ENCODE data around the gene NXPE4.

Gene NXPE4

GRCh38 chr11:114598461-114598860 is 2.9 kb upstream of the NXPE4 start:
- no peaks in the 10 kb centered on the region for H3K27me3 ChIP-seq (ENCODE audit: control insufficient read depth, insufficient read depth, low read length)
- WGBS (ENCODE audit: insufficient coverage, insufficient read length) = no CpG with 5 or more reads among the region's 1 CpG
- H3K27ac ChIP-seq (ENCODE audit: low read length) = no peak overlapping the region
- no peak overlapping the region for H3K4me3 ChIP-seq (ENCODE audit: low read length)
- H3K4me1 ChIP-seq (ENCODE audit: control insufficient read depth, insufficient read depth, low read length) = no peaks in the 10 kb centered on the region
- no peaks in the 10 kb centered on the region for H3K9me3 ChIP-seq (ENCODE audit: control insufficient read depth, insufficient read depth, low read length)
- no peaks in the 10 kb centered on the region for H3K36me3 ChIP-seq (ENCODE audit: control insufficient read depth, insufficient read depth, low read length)
- no peak for DNase-seq (ENCODE audit: low read depth, low spot score)

- Histone ChIP-seq H3K9me3 (ENCODE audit: control insufficient read depth, insufficient read depth, low read length) (no peaks in the 10 kb centered on the region), H3K4me1 (ENCODE audit: control insufficient read depth, insufficient read depth, low read length) (no peaks in the 10 kb centered on the region), H3K27ac (ENCODE audit: low read length) (no peak overlapping the region), H3K36me3 (ENCODE audit: control insufficient read depth, insufficient read depth, low read length) (no peaks in the 10 kb centered on the region), H3K27me3 (ENCODE audit: control insufficient read depth, insufficient read depth, low read length) (no peaks in the 10 kb centered on the region), H3K4me3 (ENCODE audit: low read length) (no peak overlapping the region)
- WGBS (ENCODE audit: insufficient coverage, insufficient read length) = no CpG with 5 or more reads among the region's 1 CpG
- no peak for DNase-seq (ENCODE audit: low read depth, low spot score)
Measured at GRCh38 chr11:114596175-114596919, 761 bp upstream of the NXPE4 start.

- Histone ChIP-seq H3K9me3 (ENCODE audit: control insufficient read depth, insufficient read depth, low read length) (no peaks in the 10 kb centered on the region), H3K27me3 (ENCODE audit: control insufficient read depth, insufficient read depth, low read length) (no peaks in the 10 kb centered on the region), H3K4me3 (ENCODE audit: low read length) (no peak overlapping the region), H3K27ac (ENCODE audit: low read length) (no peak overlapping the region), H3K4me1 (ENCODE audit: control insufficient read depth, insufficient read depth, low read length) (no peaks in the 10 kb centered on the region), H3K36me3 (ENCODE audit: control insufficient read depth, insufficient read depth, low read length) (no peaks in the 10 kb centered on the region)
- WGBS (ENCODE audit: insufficient coverage, insufficient read length) = no CpG with 5 or more reads among the region's 3 CpGs
- no peak for DNase-seq (ENCODE audit: low read depth, low spot score)
Measured at GRCh38 chr11:114594703-114595102, 883 bp downstream of the NXPE4 start.

- DNase-seq (ENCODE audit: low read depth, low spot score) = no peak
- no peaks in the 10 kb centered on the region; the same call in 1 of the 2 replicates for H3K9me3 ChIP-seq (ENCODE audit: control insufficient read depth, insufficient read depth, low read length)
- H3K27me3 ChIP-seq (ENCODE audit: control insufficient read depth, insufficient read depth, low read length) = no peaks in the 10 kb centered on the region
- H3K4me1 ChIP-seq (ENCODE audit: control insufficient read depth, insufficient read depth, low read length) = no peaks in the 10 kb centered on the region
- H3K36me3 ChIP-seq (ENCODE audit: control insufficient read depth, insufficient read depth, low read length) = no peaks in the 10 kb centered on the region
- H3K27ac ChIP-seq (ENCODE audit: low read length) = no peak overlapping the region
- no CpG with 5 or more reads among the region's 3 CpGs for WGBS (ENCODE audit: insufficient coverage, insufficient read length)
- no peak overlapping the region for H3K4me3 ChIP-seq (ENCODE audit: low read length)
Measured at GRCh38 chr11:114587398-114587953, 8.1 kb downstream of the NXPE4 start.

- Histone ChIP-seq H3K27ac (ENCODE audit: low read length) (no peak overlapping the region), H3K27me3 (ENCODE audit: control insufficient read depth, insufficient read depth, low read length) (no peaks in the 10 kb centered on the region), H3K36me3 (ENCODE audit: control insufficient read depth, insufficient read depth, low read length) (no peaks in the 10 kb centered on the region), H3K4me3 (ENCODE audit: low read length) (no peak overlapping the region), H3K4me1 (ENCODE audit: control insufficient read depth, insufficient read depth, low read length) (no peaks in the 10 kb centered on the region), H3K9me3 (ENCODE audit: control insufficient read depth, insufficient read depth, low read length) (no peaks in the 10 kb centered on the region; the same call in 1 of the 2 replicates)
- DNase-seq (ENCODE audit: low read depth, low spot score) = no peak
- WGBS (ENCODE audit: insufficient coverage, insufficient read length) = no CpG with 5 or more reads among the region's 5 CpGs
Measured at GRCh38 chr11:114586797-114587196, 8.8 kb downstream of the NXPE4 start.

- H3K36me3 ChIP-seq (ENCODE audit: control insufficient read depth, insufficient read depth, low read length) = no peaks in the 10 kb centered on the region
- no peaks in the 10 kb centered on the region for H3K27me3 ChIP-seq (ENCODE audit: control insufficient read depth, insufficient read depth, low read length)
- WGBS (ENCODE audit: insufficient coverage, insufficient read length) = no CpG with 5 or more reads among the region's 1 CpG
- H3K27ac ChIP-seq (ENCODE audit: low read length) = no peak overlapping the region
- DNase-seq (ENCODE audit: low read depth, low spot score) = no peak
- no peaks in the 10 kb centered on the region for H3K9me3 ChIP-seq (ENCODE audit: control insufficient read depth, insufficient read depth, low read length)
- peaks cover 2% of the 10 kb centered on the region; the same call in 1 of the 2 replicates for H3K4me1 ChIP-seq (ENCODE audit: control insufficient read depth, insufficient read depth, low read length)
- H3K4me3 ChIP-seq (ENCODE audit: low read length) = no peak overlapping the region
Measured at GRCh38 chr11:114571712-114572111, 23.9 kb downstream of the NXPE4 start.

GRCh38 chr11:114569801-114570200 is 25.8 kb downstream of the NXPE4 start:
- DNase-seq (ENCODE audit: low read depth, low spot score) = no peak
- Histone ChIP-seq H3K9me3 (ENCODE audit: control insufficient read depth, insufficient read depth, low read length) (no peaks in the 10 kb centered on the region), H3K27me3 (ENCODE audit: control insufficient read depth, insufficient read depth, low read length) (no peaks in the 10 kb centered on the region), H3K36me3 (ENCODE audit: control insufficient read depth, insufficient read depth, low read length) (no peaks in the 10 kb centered on the region), H3K4me3 (ENCODE audit: low read length) (no peak overlapping the region), H3K4me1 (ENCODE audit: control insufficient read depth, insufficient read depth, low read length) (peaks cover 2% of the 10 kb centered on the region; the same call in 1 of the 2 replicates), H3K27ac (ENCODE audit: low read length) (no peak overlapping the region)
- WGBS (ENCODE audit: insufficient coverage, insufficient read length) = no CpG with 5 or more reads among the region's 3 CpGs

GRCh38 chr11:114566276-114566675 is 29.3 kb downstream of the NXPE4 start:
- Histone ChIP-seq H3K9me3 (ENCODE audit: control insufficient read depth, insufficient read depth, low read length) (no peaks in the 10 kb centered on the region), H3K27ac (ENCODE audit: low read length) (no peak overlapping the region), H3K4me1 (ENCODE audit: control insufficient read depth, insufficient read depth, low read length) (peaks cover 2% of the 10 kb centered on the region; the same call in 1 of the 2 replicates), H3K27me3 (ENCODE audit: control insufficient read depth, insufficient read depth, low read length) (no peaks in the 10 kb centered on the region), H3K4me3 (ENCODE audit: low read length) (no peak overlapping the region), H3K36me3 (ENCODE audit: control insufficient read depth, insufficient read depth, low read length) (no peaks in the 10 kb centered on the region)
- DNase-seq (ENCODE audit: low read depth, low spot score) = no peak
- no CpG with 5 or more reads among the region's 2 CpGs for WGBS (ENCODE audit: insufficient coverage, insufficient read length)

- H3K9me3 ChIP-seq (ENCODE audit: control insufficient read depth, insufficient read depth, low read length) = no peaks in the 10 kb centered on the region
- WGBS (ENCODE audit: insufficient coverage, insufficient read length) = no CpG with 5 or more reads among the region's 1 CpG
- H3K27me3 ChIP-seq (ENCODE audit: control insufficient read depth, insufficient read depth, low read length) = no peaks in the 10 kb centered on the region
- no peak overlapping the region for H3K4me3 ChIP-seq (ENCODE audit: low read length)
- no peak for DNase-seq (ENCODE audit: low read depth, low spot score)
- peaks cover 2% of the 10 kb centered on the region; the same call in 1 of the 2 replicates for H3K4me1 ChIP-seq (ENCODE audit: control insufficient read depth, insufficient read depth, low read length)
- H3K27ac ChIP-seq (ENCODE audit: low read length) = no peak overlapping the region
- H3K36me3 ChIP-seq (ENCODE audit: control insufficient read depth, insufficient read depth, low read length) = no peaks in the 10 kb centered on the region
Measured at GRCh38 chr11:114564831-114565230, 30.8 kb downstream of the NXPE4 start.

GRCh38 chr11:114563077-114563476 is 32.5 kb downstream of the NXPE4 start:
- no CpG with 5 or more reads among the region's 2 CpGs for WGBS (ENCODE audit: insufficient coverage, insufficient read length)

More at GRCh38 chr11:114563077-114563476, 32.5 kb downstream of the NXPE4 start:
- DNase-seq (ENCODE audit: low read depth, low spot score) = no peak
- H3K36me3 ChIP-seq (ENCODE audit: control insufficient read depth, insufficient read depth, low read length) = no peaks in the 10 kb centered on the region
- peaks cover 2% of the 10 kb centered on the region; the same call in 1 of the 2 replicates for H3K4me1 ChIP-seq (ENCODE audit: control insufficient read depth, insufficient read depth, low read length)
- H3K27ac ChIP-seq (ENCODE audit: low read length) = no peak overlapping the region
- H3K27me3 ChIP-seq (ENCODE audit: control insufficient read depth, insufficient read depth, low read length) = no peaks in the 10 kb centered on the region
- no peak overlapping the region for H3K4me3 ChIP-seq (ENCODE audit: low read length)
- no peaks in the 10 kb centered on the region for H3K9me3 ChIP-seq (ENCODE audit: control insufficient read depth, insufficient read depth, low read length)

Measured in iPS DF 6.9 (cell line).